GM18502 (cell line): ENCODE data around the gene EP400.
"Not testable (repeated sequence)": the region's sequence is repeated elsewhere in the genome, so short reads cannot be mapped to it uniquely, and the experiment has no call there.

Experiments
- ATAC-seq: cut with Tn5 transposase; IDR thresholded peaks from one replicate; pipeline ENCODE4 v1.9.1; 2021; ENCODE audit warnings: mild to moderate bottlenecking; ENCODE audit not compliant: unreplicated experiment, poor library complexity

Gene EP400

DNA sequence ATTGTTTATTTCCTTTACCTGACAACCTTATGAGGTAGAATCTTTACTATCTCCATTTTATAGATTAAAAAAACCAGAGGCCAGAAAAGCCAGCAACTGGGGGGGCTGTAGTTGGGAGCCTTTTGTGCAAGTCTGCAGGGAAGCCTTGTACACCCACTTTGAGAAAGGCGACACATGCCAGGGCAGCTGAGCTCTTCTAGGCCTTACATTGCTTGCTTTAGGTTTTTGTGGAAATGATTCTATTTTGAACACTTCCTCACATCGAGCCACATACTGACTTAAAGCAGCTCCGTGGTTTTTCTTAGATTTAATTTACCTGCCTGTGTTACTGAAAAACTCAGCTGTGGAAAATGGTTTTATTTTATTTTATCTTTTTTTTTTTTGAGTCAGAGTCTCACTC lies 34.6 kb downstream of the EP400 start:
- no peak for ATAC-seq

DNA sequence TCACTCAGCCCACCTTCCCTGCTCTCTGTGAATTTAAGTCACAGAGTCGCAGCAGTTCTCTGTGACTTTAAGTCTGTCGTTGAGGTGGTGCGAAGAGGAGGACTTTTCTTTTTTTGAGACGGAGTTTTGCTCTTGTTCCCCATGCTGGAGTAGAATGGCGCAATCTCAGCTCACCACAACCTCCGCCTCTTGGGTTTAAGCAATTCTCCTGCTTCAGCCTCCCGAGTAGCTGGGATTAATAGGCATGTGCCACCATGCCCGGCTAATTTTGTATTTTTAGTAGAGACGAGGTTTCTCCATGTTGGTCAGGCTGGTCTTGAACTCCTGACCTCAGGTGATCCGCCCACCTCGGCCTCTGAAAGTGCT lies 35.8 kb downstream of the EP400 start:
- not testable (repeated sequence) for ATAC-seq

DNA sequence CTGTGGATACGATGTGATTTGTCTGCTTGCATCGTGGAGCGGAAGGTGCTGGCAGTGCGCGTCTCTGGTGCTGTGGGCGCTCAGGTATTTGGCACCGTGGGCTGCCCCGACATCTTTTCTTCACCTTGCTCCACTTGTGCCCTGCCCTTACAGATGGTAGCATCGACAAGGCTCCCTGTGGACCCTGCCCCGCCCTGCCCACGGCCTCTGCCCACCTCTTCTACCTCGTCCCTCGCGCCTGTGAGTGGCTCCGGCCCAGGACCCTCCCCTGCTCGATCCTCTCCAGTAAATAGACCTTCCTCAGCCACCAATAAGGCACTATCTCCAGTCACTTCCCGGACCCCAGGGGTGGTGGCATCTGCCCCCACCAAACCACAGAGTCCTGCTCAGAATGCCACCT lies 36.6 kb downstream of the EP400 start:
- ATAC-seq = no peak

DNA sequence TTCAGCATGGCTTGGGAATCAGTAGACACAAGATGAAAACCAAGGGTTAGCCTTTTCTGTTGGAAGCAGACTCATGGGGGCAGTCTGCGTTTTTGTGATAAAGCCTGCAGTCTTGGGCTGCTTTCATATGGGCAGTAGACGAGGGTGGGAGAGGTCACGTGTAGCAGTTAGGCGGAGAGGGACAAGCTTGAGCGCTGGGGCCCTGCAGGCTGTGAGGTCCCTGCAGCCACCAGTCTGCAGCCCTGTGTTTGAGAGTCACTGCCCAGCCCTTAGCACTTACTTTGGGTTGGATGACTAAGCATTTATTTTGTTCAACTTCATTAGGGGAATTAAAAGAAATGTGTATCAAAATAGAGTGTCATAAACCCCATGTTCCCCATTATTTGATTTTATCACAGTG lies 37.2 kb downstream of the EP400 start:
- no peak for ATAC-seq

DNA sequence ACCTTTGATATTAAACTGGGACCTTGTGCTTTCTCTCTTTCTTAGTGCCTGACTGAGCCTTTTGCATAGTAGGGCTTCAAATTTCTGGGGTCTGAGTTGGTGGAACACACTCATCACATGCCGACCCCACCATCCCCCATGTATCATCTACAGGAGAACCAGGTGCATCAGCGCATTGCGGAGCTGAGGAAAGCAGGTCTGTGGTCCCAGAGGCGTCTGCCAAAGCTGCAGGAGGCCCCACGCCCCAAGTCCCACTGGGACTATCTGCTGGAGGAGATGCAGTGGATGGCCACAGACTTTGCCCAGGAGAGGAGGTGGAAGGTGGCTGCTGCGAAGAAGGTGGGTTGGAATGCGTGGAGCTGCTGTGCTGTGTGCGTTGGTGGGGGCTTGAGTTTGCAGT lies 37.8 kb downstream of the EP400 start:
- no peak for ATAC-seq

DNA sequence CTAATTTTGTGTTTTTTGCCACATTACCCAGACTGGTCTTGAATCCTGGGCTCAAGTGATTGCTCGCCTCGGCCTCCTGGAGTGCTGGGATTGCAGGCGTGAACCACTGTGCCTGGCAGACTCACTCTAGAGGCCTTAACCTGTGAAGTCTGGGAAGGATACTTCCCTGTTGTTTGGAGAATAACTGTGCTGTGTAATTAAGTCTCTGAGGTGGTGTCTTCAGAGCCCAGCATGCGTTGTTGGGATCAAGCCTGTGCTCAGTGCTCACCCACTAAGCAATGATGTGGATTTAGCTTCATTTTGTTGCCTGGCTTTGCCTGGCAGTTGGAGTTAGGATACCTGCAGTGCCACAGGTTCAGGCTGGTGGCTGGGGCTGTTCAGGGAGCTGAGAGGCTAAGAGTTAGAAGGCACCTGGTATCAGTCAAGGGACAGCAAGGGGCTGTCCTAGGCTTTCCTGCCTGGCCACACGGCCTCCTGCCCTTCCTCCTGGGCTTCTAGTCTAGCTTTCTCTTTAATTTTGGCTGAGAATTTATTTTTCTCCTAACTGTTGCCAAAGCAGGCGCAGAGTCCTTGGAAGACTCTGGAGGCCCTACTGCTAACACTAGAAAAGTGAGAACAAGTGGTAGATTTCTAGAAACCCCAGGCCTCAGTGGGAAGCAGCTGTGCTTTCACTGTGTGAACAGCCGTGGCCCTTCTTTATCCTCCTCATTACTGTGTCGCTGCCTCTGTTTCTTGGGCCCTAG lies 38.5 kb downstream of the EP400 start:
- ATAC-seq = no peak

DNA sequence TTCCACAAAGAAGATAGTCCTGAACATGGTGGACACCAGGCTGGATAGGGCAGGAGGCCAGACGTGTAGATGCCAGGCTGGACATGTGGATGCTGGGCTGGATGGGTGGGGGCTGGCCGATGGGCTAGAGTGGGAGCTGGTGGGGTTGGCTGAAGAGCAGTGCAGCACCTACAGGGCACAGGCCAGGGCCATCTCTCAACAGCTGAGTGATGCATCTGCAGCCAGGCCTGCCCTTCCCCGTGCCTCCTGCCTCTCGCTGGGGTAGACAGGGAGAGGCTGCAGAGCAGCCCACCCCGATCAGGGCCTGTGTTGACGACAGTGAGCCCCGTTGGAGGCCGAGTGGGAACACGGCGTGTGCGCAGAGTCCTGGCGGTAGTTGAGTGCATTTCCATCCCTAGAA lies 39.3 kb downstream of the EP400 start:
- no peak for ATAC-seq

DNA sequence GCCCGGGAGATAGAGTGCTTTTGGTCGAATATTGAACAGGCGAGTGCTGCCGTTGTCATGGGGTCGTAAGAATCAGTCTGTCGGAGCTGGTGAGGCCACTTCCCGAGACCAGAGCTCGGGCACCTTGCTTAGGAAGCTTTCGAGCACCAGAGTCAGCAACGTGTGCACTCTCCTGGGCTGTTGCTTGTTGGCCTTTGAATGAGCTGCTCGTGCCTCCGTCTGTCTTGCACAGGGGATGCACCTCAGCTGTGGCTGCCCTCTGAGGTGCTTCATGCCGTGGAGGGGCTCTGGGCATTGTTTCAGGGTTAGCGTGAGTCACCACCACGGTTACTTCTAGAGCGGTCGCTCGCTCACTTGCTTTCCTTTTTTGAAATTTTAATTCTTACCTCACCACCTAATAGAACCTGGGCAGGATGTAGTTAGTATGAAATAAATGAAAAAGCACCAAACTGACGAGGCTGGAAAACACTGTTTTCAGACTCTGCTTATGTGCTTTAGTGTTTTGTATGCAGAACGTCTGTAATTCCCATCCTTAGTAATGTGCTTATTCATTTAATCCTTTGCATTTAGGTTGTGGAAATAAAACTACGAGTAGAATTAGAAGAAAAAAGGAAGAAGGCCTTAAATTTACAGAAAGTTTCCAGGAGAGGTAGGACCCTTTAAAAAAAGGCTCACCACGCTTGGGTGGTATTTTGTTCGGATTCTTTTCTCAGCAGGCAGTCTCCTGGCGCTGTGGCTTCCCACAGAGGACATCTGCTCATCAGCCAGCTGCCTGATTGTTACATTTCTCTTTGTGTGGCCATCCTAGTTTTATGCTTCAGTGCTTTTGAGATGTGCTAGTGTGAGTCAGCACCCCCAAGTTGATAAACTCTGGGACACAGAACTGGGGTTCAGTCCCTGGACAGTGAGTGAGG lies 40.6 kb downstream of the EP400 start:
- ATAC-seq = no peak

DNA sequence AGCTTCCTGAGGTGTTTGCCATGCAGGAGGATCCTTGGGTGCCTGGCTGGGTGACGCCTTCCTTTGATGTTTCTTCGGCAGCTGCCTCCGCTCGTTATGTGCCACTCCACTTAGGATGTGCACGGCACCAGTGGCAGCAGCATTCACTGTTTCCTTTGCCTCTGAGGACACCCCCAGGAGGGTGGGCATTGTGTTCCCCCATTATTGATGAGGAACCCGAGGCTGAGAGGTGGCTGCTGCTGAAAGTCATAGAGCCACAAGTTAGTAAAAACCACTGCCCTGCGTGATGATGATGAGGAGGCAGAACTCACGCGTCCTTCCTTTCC lies 41.2 kb downstream of the EP400 start:
- no peak for ATAC-seq

DNA sequence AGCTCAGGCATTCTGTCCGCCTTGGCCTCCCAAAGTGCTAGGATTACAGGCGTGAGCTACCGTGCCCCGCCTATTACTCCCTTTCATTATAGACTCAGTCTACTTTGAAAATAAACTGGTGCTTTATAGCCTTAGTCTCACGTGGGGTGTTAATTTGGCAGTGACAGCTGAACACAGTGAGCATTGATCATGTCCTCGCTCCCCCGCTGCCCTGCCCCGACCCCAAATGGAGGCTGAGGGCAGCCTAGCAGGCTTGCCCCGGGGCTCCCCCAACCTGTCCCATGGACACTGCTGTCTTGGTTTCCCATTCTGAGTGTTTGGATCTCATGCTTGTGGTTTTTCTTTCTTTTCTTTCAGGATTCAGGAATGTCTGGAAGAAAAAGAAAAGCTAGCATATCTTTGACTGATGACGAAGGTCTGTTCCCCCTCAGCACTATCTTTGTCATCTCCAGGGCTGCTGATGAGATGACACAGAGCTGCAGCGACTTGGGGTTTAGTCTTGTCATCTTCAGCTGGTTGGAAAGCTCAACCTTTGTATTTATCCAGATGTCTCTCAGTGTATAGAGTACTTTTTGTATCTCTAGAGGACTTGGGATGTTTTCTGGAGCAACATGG lies 42.2 kb downstream of the EP400 start:
- no peak for ATAC-seq

DNA sequence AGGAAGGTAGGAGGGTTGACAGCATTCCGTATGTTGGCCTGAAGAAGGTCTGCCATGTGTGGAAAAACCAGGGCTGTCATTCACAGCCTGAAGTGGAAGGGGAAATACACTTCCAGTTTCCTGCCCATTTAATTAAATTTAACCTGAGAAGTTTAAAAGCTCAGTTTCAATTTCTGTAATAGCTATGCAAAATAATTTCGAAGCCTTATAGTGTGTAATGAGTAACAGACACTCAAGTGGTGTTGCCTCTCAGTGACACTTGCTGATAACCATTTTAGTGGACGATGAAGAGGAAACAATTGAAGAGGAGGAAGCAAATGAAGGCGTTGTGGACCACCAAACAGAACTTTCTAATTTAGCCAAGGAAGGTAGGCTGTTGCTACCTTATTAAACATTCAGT lies 44.8 kb downstream of the EP400 start:
- ATAC-seq = no peak

DNA sequence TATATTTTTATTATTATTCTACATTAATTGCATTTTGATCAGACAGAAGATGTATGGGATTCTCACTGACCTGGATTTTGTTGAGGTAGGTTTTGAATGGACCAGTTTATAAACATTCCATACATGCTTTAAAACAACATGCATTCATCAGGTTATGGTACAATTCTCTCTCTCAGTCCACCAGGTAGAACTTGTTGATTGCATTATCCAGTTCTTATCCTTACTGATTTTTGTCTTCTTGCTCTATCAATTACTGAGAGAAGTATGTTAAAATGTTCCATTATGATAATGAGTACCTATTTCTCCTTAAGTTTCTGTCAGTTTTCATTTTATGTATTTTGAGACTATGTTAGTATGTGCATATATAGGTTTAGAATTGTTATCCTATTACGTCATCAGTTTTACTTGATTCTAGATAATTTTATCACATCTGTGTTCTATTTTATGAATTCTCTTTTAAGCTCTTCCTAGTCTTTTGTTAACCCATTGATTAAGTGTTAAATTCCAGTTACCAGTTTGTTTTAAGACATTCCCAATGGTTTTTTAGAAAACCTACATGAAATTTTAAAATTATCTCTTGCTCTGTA lies 50.6 kb downstream of the EP400 start:
- ATAC-seq = no peak

DNA sequence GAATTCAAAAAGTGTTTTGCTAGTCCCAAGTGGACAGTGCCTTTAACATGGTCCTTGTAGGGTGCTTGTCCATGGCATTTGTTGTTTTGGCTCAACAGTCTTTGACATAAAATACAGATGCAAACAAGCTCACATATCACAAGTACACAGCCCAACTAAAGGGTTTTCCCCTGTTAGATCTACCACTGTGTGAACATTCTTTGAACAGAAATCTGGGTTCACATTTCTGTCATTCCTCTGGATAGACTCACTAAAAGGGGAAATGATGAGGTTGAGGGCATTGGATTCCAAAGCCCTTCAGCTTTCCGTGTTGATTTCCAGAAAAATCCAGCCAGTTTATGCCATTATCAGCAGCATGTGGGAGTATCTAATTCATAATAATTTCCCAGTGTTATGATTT lies 54.1 kb downstream of the EP400 start:
- no peak for ATAC-seq

DNA sequence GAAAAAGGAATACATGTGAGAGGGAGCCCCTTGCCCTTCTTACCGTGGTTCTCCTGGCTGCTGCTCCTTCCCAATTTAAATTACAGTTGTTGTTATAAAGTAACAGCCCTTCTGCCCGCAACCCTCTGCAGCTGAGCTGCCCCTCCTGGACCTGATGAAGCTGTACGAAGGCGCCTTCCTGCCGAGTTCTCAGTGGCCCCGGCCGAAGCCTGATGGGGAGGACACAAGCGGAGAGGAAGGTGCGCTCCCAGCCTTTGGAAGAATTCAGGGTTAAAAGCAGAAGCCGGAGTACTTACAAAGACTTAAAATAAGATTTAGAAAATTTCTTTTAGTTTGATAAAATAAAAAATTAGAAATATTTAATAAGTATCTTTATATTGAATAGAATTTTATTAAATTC lies 55.2 kb downstream of the EP400 start:
- no peak for ATAC-seq

DNA sequence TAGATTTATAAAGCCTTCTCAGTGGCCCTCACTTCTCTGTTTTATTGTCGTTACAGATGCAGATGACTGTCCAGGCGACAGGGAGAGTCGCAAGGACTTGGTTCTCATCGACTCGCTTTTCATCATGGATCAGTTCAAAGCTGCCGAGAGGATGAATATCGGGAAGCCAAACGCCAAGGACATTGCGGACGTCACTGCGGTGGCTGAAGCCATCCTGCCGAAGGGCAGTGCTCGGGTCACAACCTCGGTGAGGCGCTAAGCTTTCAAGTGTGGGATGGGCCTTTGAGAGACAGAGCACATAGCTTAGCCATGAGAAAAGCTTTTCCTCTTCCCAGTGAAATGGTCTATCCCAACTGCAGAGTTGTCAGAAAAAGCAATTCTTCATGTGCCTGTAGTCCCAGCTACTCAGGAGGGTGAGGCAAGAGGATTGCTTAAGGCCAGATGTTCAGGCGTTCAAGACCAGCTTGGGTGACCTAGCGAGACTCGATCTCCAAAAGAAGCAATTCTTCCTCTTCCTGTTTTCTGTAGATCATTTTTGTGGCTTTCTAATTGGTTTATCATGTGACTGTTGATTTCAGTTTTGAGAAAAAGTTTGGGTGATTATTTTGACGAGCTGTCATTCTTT lies 56.4 kb downstream of the EP400 start:
- no peak for ATAC-seq

DNA sequence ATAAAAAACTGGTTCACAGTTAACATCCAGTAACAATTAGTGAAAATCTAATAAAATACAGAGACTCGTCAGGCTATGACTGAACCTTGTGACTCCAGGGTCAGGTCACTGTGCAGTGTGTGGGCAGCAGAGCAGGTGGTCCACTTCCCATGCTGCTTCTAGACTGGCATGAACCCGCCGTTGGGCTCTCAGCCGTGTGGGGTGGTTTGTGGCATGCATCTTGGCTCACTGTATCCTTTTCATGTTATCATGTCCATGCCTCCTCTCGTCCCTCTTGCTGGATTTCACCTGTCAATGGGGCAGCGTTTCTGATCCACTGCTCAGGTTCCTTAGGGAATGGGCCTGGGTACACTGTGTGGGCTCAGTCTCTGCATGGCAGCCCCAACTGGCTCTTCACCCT lies 57.3 kb downstream of the EP400 start:
- no peak for ATAC-seq

DNA sequence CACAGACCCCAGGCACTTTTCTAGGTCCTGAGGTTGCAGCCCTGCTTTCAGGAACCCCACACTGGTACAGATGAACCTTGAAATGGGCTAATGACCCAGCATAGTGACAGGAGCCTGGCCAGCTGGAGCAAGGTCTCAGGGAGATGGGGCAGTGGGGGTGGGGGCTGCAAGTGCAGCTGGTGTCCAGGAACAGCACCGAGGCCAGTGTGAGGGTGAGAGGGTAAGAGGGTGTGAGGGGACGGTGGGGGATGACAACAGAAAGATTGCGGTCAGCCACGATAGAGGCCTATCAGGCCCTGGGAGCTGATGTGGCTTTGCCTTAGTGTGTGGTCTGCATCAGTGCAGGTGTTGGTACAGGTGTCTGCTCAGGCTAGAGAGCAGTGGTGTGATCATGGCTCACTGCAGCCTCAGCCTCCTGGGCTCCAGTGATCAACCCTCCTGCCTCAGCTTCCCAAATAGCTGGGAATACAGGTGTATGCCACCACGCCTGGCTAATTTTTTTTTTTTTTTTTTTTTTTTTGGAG lies 59.7 kb downstream of the EP400 start:
- no peak for ATAC-seq

DNA sequence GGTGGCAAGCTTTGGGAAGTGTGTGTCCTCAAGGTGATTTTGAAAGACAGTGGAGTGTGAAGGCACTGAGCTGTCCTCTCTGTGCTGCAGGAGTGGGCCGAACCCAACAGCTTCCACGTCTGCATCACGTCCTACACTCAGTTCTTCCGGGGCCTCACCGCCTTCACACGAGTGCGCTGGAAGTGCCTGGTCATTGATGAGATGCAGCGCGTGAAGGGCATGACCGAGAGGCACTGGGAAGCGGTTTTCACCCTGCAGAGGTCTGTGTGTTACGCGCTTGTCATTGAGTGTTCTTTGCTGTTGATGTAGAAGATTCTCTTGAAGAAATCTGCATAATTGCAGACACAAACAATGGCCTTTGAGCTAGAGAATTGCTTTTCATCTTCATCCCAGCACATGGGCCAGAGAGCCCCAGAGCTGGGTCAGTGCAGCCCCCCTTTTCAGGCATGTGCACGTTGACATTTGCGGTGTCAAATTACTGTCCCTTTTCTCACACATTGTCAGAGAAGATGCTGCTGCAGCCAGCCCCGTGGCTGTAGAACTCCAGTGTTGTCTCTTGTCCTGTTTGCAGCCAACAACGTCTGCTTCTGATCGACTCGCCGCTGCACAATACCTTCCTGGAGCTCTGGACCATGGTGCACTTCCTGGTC lies 63.3 kb downstream of the EP400 start:
- ATAC-seq = no peak

DNA sequence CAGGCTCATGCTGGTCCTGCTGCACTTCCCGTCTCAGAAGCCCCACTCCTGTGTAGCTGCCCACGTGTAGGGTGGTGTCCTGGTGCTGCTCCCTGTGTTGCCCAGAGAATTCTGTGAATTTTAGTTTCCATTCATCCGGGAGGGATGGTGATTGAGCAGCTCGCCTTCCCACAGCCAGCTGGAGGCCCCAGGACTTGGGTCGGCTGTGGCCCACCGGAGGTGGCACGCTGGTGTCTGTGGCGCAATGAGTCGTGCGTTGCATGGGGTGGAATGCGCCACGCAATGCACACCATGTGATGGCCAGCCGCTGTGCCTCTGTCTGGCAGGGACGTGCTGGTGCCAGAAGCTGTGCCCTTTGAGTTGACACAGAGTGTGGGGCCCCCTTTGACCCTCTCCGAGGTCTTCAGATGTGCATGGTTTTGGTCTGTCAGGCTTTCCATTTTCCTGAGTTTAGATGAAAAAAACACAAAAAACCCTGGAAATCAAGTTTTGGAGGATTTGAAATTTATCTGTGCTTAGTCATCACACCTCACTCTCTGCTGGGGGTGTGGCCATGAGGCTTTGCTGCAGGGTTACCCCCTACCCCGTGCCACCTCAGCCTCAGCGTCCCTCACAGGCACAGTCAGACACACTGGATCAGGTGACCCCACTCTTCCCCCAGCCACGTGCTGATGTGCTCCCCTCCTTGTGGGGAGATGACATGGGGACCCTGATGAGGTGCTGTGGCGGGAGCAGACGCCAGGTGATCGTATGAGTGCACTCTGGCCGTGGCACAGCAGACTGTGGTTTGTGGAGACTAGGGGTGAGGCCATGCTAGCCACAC lies 64.6 kb downstream of the EP400 start:
- no peak for ATAC-seq
